SK-N-SH treated with all-trans-retinoic acid at 6 μM for 48 hours (cell line): ENCODE data around the gene ADCY5.

Experiments used
- ATAC-seq: fragments of 200-7000 bp; cut with Tn5 transposase; 3 replicates; pipeline ENCODE4 v1.9.1; 2020; ENCODE audit warnings: mild to moderate bottlenecking, moderate library complexity
- ARNTL ChIP-seq: fragments of 450-650 bp; formaldehyde crosslinking; IDR thresholded peaks from 2 replicates; pipeline ENCODE4 v1.5.0; 2020; ENCODE audit warnings: low read depth, mild to moderate bottlenecking, moderate library complexity, borderline replicate concordance
- BACH2 ChIP-seq: fragments of 250-450 bp; sonication (Bioruptor Pico); IDR thresholded peaks from 2 replicates; pipeline ENCODE4 v1.9.0; 2021; ENCODE audit warnings: mild to moderate bottlenecking, borderline replicate concordance
- CSDC2 ChIP-seq: fragments of 250-450 bp; sonication (Bioruptor Pico); IDR thresholded peaks from 2 replicates; pipeline ENCODE4 v1.5.0; 2020; ENCODE audit warnings: mild to moderate bottlenecking, moderate library complexity
- ESRRG ChIP-seq: fragments of 250-450 bp; sonication (Bioruptor Pico); IDR thresholded peaks from 2 replicates; pipeline ENCODE4 v1.6.1; 2021; ENCODE audit warnings: mild to moderate bottlenecking
- ISL1 ChIP-seq: fragments of 250-450 bp; sonication (Bioruptor Pico); IDR thresholded peaks from 2 replicates; pipeline ENCODE4 v2.1.2; 2022; ENCODE audit warnings: mild to moderate bottlenecking, moderate library complexity
- OSR1 ChIP-seq: fragments of 250-450 bp; sonication (Bioruptor Pico); IDR thresholded peaks from 2 replicates; pipeline ENCODE4 v1.8.0; 2022; ENCODE audit warnings: moderate library complexity, mild to moderate bottlenecking, inconsistent platforms
- PPARA ChIP-seq: fragments of 250-450 bp; sonication (Bioruptor Pico); IDR thresholded peaks from 2 replicates; pipeline ENCODE4 v1.5.0; 2020; ENCODE audit warnings: mild to moderate bottlenecking, borderline replicate concordance
- RARB ChIP-seq: fragments of 250-450 bp; sonication (Bioruptor Pico); IDR thresholded peaks from 2 replicates; pipeline ENCODE4 v1.8.0; 2021; ENCODE audit warnings: mild to moderate bottlenecking, moderate library complexity
- SNAI2 ChIP-seq: fragments of 250-450 bp; sonication (Bioruptor Pico); IDR thresholded peaks from 2 replicates; pipeline ENCODE4 v1.5.0; 2020; ENCODE audit warnings: mild to moderate bottlenecking, moderate library complexity
- TCF4 ChIP-seq: fragments of 250-450 bp; sonication (Bioruptor Pico); IDR thresholded peaks from 2 replicates; pipeline ENCODE4 v1.8.0; 2021; ENCODE audit warnings: mild to moderate bottlenecking, moderate library complexity, borderline replicate concordance
- TOX ChIP-seq: fragments of 250-450 bp; sonication (Bioruptor Pico); IDR thresholded peaks from 2 replicates; pipeline ENCODE4 v1.8.0; 2021; ENCODE audit warnings: mild to moderate bottlenecking, moderate library complexity, borderline replicate concordance
- ZC3H10 ChIP-seq: fragments of 250-450 bp; sonication (Bioruptor Pico); IDR thresholded peaks from 2 replicates; pipeline ENCODE4 v1.5.1; 2021; ENCODE audit warnings: mild to moderate bottlenecking, moderate library complexity
- ZFP3 ChIP-seq: fragments of 250-450 bp; sonication (Bioruptor Pico); IDR thresholded peaks from 2 replicates; pipeline ENCODE4 v1.5.0; 2020; ENCODE audit warnings: mild to moderate bottlenecking, moderate library complexity
- ZFP30 ChIP-seq: fragments of 450-650 bp; formaldehyde crosslinking; IDR thresholded peaks from 2 replicates; pipeline ENCODE4 v1.5.0; 2022; ENCODE audit warnings: mild to moderate bottlenecking, moderate library complexity
- ZNF565 ChIP-seq: fragments of 450-650 bp; formaldehyde crosslinking; conservative IDR thresholded peaks from 2 replicates; pipeline ENCODE4 v1.5.0; 2020; ENCODE audit warnings: low read depth, mild to moderate bottlenecking, moderate library complexity
- ZNF70 ChIP-seq: fragments of 450-650 bp; formaldehyde crosslinking; IDR thresholded peaks from 2 replicates; pipeline ENCODE4 v1.5.0; 2020; ENCODE audit warnings: mild to moderate bottlenecking, moderate library complexity
- ZNF8 ChIP-seq: fragments of 450-650 bp; formaldehyde crosslinking; IDR thresholded peaks from 2 replicates; pipeline ENCODE4 v1.5.0; 2020; ENCODE audit warnings: mild to moderate bottlenecking, moderate library complexity
- TF ChIP-seq, protein P1 (sequence below): fragments of 250-450 bp; sonication (Bioruptor Pico); IDR thresholded peaks from 2 replicates; pipeline ENCODE4 v1.5.1; 2020; ENCODE audit warnings: low read depth, mild to moderate bottlenecking, moderate library complexity
- TF ChIP-seq, protein P2 (sequence below): fragments of 250-450 bp; sonication (Bioruptor Pico); IDR thresholded peaks from 2 replicates; pipeline ENCODE4 v1.5.0; 2020; ENCODE audit warnings: mild to moderate bottlenecking, moderate library complexity
- TF ChIP-seq, protein P3 (sequence below): fragments of 250-450 bp; sonication (Bioruptor Pico); IDR thresholded peaks from 2 replicates; pipeline ENCODE4 v1.8.0; 2020; ENCODE audit warnings: mild to moderate bottlenecking, moderate library complexity, borderline replicate concordance
- TF ChIP-seq, protein P4 (sequence below): fragments of 250-450 bp; sonication (Bioruptor Pico); IDR thresholded peaks from 2 replicates; pipeline ENCODE4 v1.8.0; 2021; ENCODE audit warnings: low read depth, mild to moderate bottlenecking, moderate library complexity, borderline replicate concordance
- TF ChIP-seq, protein P5 (sequence below): fragments of 250-450 bp; sonication (Bioruptor Pico); IDR thresholded peaks from 2 replicates; pipeline ENCODE4 v1.5.1; 2021; ENCODE audit warnings: mild to moderate bottlenecking, moderate library complexity

Gene ADCY5

DNA sequence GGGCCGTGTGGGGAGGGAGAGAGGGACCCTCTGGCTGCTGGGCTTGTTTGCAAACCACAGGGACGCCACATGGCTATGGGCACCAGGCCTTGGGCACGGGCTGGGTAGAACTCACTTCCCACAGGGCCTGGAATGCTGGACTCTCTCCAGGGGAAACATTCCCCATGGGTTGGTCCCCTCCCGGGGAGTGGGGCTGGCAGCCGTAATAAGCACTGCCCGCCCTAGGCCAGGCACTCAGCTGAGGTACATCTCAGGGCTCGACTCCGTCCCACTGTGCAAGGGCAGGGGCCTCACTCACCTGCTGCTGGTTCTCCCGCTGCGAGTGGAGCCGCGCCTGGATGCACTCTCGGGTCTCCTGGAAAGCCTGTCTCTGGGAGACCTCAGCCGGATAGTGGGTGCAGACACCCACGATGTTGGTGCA lies 96.7 kb downstream of the ADCY5 start:
- TF ChIP-seq TOX (CRISPR knock-in tag) (no peak), ZNF565 (no peak), ESRRG (CRISPR knock-in tag) (no peak), ZNF70 (CRISPR knock-in tag) (no peak), BACH2 (CRISPR knock-in tag) (no peak), RARB (no peak)
- ATAC-seq: no peak; the same call in 2 of the 3 replicates

DNA sequence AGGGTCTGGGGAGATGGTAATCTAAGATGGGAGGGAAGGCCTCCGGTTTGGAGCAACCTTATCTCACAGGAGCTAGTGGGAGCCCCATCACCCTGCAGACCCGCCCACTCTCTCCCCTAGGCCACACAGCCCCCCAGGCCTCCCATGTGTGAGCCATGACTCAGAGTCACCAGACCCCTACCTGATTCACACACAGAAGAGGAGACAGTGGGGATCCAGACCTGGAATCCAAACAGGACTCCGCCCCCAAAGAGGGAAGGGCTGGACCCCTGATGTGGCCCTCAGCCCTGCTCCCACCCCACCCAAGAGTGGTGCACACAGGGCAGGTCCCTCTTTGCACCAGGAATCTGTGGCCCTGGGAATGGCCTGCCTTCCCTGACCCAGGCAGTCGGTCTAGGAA lies 97.4 kb downstream of the ADCY5 start:
- ATAC-seq: no peak
- TF ChIP-seq, protein P1, sequence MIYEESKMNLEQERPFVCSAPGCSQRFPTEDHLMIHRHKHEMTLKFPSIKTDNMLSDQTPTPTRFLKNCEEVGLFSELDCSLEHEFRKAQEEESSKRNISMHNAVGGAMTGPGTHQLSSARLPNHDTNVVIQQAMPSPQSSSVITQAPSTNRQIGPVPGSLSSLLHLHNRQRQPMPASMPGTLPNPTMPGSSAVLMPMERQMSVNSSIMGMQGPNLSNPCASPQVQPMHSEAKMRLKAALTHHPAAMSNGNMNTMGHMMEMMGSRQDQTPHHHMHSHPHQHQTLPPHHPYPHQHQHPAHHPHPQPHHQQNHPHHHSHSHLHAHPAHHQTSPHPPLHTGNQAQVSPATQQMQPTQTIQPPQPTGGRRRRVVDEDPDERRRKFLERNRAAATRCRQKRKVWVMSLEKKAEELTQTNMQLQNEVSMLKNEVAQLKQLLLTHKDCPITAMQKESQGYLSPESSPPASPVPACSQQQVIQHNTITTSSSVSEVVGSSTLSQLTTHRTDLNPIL (CRISPR knock-in tag): no peak

DNA sequence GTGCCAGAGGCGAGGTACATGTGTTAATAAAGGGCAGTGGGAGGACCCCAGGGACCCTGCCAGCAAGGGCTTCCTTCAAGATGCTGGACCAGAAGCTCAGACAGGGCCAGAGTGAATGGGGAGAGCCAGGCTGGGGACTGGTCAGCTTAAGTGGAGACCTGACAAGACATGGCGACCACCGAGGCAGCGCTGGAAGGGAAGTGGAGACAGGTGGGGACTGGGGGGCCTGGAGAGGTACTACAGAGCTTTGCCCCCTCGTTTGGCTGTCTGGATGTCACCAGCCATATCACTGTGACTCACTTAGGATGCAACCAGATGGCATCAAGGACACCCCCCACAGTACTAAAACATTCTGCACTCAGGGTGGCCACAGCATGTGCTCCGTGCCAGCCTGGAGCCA lies 97.9 kb downstream of the ADCY5 start:
- TF ChIP-seq, protein P2, sequence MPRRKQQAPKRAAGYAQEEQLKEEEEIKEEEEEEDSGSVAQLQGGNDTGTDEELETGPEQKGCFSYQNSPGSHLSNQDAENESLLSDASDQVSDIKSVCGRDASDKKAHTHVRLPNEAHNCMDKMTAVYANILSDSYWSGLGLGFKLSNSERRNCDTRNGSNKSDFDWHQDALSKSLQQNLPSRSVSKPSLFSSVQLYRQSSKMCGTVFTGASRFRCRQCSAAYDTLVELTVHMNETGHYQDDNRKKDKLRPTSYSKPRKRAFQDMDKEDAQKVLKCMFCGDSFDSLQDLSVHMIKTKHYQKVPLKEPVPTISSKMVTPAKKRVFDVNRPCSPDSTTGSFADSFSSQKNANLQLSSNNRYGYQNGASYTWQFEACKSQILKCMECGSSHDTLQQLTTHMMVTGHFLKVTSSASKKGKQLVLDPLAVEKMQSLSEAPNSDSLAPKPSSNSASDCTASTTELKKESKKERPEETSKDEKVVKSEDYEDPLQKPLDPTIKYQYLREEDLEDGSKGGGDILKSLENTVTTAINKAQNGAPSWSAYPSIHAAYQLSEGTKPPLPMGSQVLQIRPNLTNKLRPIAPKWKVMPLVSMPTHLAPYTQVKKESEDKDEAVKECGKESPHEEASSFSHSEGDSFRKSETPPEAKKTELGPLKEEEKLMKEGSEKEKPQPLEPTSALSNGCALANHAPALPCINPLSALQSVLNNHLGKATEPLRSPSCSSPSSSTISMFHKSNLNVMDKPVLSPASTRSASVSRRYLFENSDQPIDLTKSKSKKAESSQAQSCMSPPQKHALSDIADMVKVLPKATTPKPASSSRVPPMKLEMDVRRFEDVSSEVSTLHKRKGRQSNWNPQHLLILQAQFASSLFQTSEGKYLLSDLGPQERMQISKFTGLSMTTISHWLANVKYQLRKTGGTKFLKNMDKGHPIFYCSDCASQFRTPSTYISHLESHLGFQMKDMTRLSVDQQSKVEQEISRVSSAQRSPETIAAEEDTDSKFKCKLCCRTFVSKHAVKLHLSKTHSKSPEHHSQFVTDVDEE (CRISPR knock-in tag): no peak
- no peak for TF ChIP-seq BACH2 (CRISPR knock-in tag)
- TF ChIP-seq OSR1 (CRISPR knock-in tag): no peak
- TF ChIP-seq SNAI2 (CRISPR knock-in tag): no peak
- no peak for TF ChIP-seq TCF4 (CRISPR knock-in tag)
- no peak for TF ChIP-seq PPARA (CRISPR knock-in tag)
- no peak for TF ChIP-seq ZFP30 (CRISPR knock-in tag)
- TF ChIP-seq, protein P3, sequence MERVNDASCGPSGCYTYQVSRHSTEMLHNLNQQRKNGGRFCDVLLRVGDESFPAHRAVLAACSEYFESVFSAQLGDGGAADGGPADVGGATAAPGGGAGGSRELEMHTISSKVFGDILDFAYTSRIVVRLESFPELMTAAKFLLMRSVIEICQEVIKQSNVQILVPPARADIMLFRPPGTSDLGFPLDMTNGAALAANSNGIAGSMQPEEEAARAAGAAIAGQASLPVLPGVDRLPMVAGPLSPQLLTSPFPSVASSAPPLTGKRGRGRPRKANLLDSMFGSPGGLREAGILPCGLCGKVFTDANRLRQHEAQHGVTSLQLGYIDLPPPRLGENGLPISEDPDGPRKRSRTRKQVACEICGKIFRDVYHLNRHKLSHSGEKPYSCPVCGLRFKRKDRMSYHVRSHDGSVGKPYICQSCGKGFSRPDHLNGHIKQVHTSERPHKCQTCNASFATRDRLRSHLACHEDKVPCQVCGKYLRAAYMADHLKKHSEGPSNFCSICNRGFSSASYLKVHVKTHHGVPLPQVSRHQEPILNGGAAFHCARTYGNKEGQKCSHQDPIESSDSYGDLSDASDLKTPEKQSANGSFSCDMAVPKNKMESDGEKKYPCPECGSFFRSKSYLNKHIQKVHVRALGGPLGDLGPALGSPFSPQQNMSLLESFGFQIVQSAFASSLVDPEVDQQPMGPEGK (CRISPR knock-in tag): no peak
- no peak for TF ChIP-seq TOX (CRISPR knock-in tag)
- TF ChIP-seq, protein P4, sequence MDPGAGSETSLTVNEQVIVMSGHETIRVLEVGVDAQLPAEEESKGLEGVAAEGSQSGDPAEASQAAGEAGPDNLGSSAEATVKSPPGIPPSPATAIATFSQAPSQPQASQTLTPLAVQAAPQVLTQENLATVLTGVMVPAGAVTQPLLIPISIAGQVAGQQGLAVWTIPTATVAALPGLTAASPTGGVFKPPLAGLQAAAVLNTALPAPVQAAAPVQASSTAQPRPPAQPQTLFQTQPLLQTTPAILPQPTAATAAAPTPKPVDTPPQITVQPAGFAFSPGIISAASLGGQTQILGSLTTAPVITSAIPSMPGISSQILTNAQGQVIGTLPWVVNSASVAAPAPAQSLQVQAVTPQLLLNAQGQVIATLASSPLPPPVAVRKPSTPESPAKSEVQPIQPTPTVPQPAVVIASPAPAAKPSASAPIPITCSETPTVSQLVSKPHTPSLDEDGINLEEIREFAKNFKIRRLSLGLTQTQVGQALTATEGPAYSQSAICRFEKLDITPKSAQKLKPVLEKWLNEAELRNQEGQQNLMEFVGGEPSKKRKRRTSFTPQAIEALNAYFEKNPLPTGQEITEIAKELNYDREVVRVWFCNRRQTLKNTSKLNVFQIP (CRISPR knock-in tag): no peak
- TF ChIP-seq, protein P5, sequence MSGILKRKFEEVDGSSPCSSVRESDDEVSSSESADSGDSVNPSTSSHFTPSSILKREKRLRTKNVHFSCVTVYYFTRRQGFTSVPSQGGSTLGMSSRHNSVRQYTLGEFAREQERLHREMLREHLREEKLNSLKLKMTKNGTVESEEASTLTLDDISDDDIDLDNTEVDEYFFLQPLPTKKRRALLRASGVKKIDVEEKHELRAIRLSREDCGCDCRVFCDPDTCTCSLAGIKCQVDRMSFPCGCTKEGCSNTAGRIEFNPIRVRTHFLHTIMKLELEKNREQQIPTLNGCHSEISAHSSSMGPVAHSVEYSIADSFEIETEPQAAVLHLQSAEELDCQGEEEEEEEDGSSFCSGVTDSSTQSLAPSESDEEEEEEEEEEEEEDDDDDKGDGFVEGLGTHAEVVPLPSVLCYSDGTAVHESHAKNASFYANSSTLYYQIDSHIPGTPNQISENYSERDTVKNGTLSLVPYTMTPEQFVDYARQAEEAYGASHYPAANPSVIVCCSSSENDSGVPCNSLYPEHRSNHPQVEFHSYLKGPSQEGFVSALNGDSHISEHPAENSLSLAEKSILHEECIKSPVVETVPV (CRISPR knock-in tag): no peak
- TF ChIP-seq ZC3H10: no peak
- no peak for TF ChIP-seq ARNTL (CRISPR knock-in tag)
- no peak for TF ChIP-seq CSDC2 (CRISPR knock-in tag)
- no peak for TF ChIP-seq ZNF565
- TF ChIP-seq ZFP3 (CRISPR knock-in tag): no peak
- no peak for TF ChIP-seq ISL1 (CRISPR knock-in tag)
- no peak for TF ChIP-seq RARB
- no peak for TF ChIP-seq ZNF8 (CRISPR knock-in tag)
- TF ChIP-seq, all 23 proteins: peak for 0
- ATAC-seq: no peak
